GM12864 (cell line): ENCODE measurements around the gene FCHSD2.

Experiments used
- DNase-seq: peaks from one replicate; pipeline ENCODE4 v3.0.0-alpha.2; 2011; ENCODE audit warnings: low read depth
- H3K4me3 ChIP-seq: 2 replicates; pipeline ENCODE4 v1.5.1; 2011; ENCODE audit warnings: mild to moderate bottlenecking, low read depth, low read length, control low read depth
- CTCF ChIP-seq: IDR thresholded peaks from 2 replicates; pipeline ENCODE4 v1.5.1; 2011; ENCODE audit warnings: low read depth, mild to moderate bottlenecking, moderate library complexity, low read length, control low read depth, inconsistent platforms; ENCODE audit errors: missing control alignments

FCHSD2 gene

GRCh38 chr11:72900013-72900412 is 242.1 kb downstream of the FCHSD2 start:
- no peak for DNase-seq
- TF ChIP-seq CTCF: no peak
- H3K4me3 ChIP-seq: no peak overlapping the region

- H3K4me3 ChIP-seq: no peak overlapping the region
- no peak for DNase-seq
- no peak for TF ChIP-seq CTCF
These were observed 242.9 kb downstream of the FCHSD2 start for GRCh38 chr11:72899238-72899637.

- DNase-seq: no peak
- TF ChIP-seq CTCF: no peak
- H3K4me3 ChIP-seq: no peak overlapping the region
These were observed 244.6 kb downstream of the FCHSD2 start for GRCh38 chr11:72897506-72897905.

GRCh38 chr11:72896431-72896830 is 245.7 kb downstream of the FCHSD2 start:
- no peak for DNase-seq
- no peak for TF ChIP-seq CTCF
- H3K4me3 ChIP-seq: no peak overlapping the region

GRCh38 chr11:72890881-72891280 is 251.2 kb downstream of the FCHSD2 start:
- no peak for DNase-seq
- TF ChIP-seq CTCF: no peak
- H3K4me3 ChIP-seq: no peak overlapping the region

GRCh38 chr11:72886619-72887018 is 255.5 kb downstream of the FCHSD2 start:
- no peak for DNase-seq
- H3K4me3 ChIP-seq: no peak overlapping the region
- no peak for TF ChIP-seq CTCF

- no peak overlapping the region for H3K4me3 ChIP-seq
- TF ChIP-seq CTCF: no peak
- no peak for DNase-seq
These were observed 256.1 kb downstream of the FCHSD2 start for GRCh38 chr11:72885749-72886609.
